ENCODE data around the gene ADARB2.
A peak's percentile ranks its signal among the peaks of the same experiment; 100 is the strongest.

Gene ADARB2

GRCh38 chr10:1153805-1154351, 583.4 kb downstream of the ADARB2 start:
- DNase-seq (ENCODE audit: low spot score): no peak

- no peak for DNase-seq (ENCODE audit: low spot score)
Observed at GRCh38 chr10:1153251-1153763, 584.0 kb downstream of the ADARB2 start.

GRCh38 chr10:1152386-1153250, 584.7 kb downstream of the ADARB2 start:
- no peak for DNase-seq (ENCODE audit: low spot score)

- no peak for DNase-seq (ENCODE audit: low spot score)
Observed at GRCh38 chr10:1151076-1152033, 586.0 kb downstream of the ADARB2 start.

- no peak for DNase-seq (ENCODE audit: low spot score)
Observed at GRCh38 chr10:1150638-1150955, 586.7 kb downstream of the ADARB2 start.

GRCh38 chr10:1149793-1150637, 587.3 kb downstream of the ADARB2 start:
- DNase-seq (ENCODE audit: low spot score): peak; percentile 24

GRCh38 chr10:1148855-1149605, 588.3 kb downstream of the ADARB2 start:
- no peak for DNase-seq (ENCODE audit: low spot score)

GRCh38 chr10:1147810-1148209, 589.5 kb downstream of the ADARB2 start:
- no peak for DNase-seq (ENCODE audit: low spot score)

- peak; percentile 7 for DNase-seq (ENCODE audit: low spot score)
Observed at GRCh38 chr10:1142596-1142995, 594.7 kb downstream of the ADARB2 start.

GRCh38 chr10:1141701-1142100, 595.6 kb downstream of the ADARB2 start:
- no peak for DNase-seq (ENCODE audit: low spot score)

- no peak for DNase-seq (ENCODE audit: low spot score)
Observed at GRCh38 chr10:1141261-1141660, 596.1 kb downstream of the ADARB2 start.

GRCh38 chr10:1138529-1138928, 598.8 kb downstream of the ADARB2 start:
- DNase-seq (ENCODE audit: low spot score): no peak

GRCh38 chr10:1137499-1138163, 599.7 kb downstream of the ADARB2 start:
- DNase-seq (ENCODE audit: low spot score): no peak

GRCh38 chr10:1136268-1136667, 601.1 kb downstream of the ADARB2 start:
- DNase-seq (ENCODE audit: low spot score): no peak

- no peak for DNase-seq (ENCODE audit: low spot score)
Observed at GRCh38 chr10:1134156-1134555, 603.2 kb downstream of the ADARB2 start.

GRCh38 chr10:1133495-1134045, 603.8 kb downstream of the ADARB2 start:
- DNase-seq (ENCODE audit: low spot score): no peak

GRCh38 chr10:1132584-1132983, 604.7 kb downstream of the ADARB2 start:
- DNase-seq (ENCODE audit: low spot score): no peak

GRCh38 chr10:1130995-1131790, 606.1 kb downstream of the ADARB2 start:
- DNase-seq (ENCODE audit: low spot score): no peak

GRCh38 chr10:1130226-1130625, 607.1 kb downstream of the ADARB2 start:
- DNase-seq (ENCODE audit: low spot score): no peak

Measured in CD4-positive, alpha-beta T cell treated with Interleukin-15 for 4 hours (primary cell).